NCI-H524 (cell line): ENCODE results near the gene TYW3.

Experiments used
- DNase-seq, 2 experiments: peaks; one replicate each; lab custom pipeline; 2025; lab: John Stamatoyannopoulos, UW

Gene TYW3

GRCh38 chr1:74732960-74733603, at the start of gene TYW3, which contains the start of gene CRYZ:
Gene TYW3, plus strand, starts transcription at chr1:74733152. Its CDS starts 93 bp downstream, at chr1:74733245.
Gene CRYZ, minus strand, starts transcription at chr1:74733050. Its CDS starts 8,229 bp downstream, at chr1:74724821.
- peak; percentile 68 to 92 for DNase-seq

- no peak for DNase-seq
Observed at GRCh38 chr1:74683656-74684055, 49.3 kb upstream of the TYW3 start.

DNA sequence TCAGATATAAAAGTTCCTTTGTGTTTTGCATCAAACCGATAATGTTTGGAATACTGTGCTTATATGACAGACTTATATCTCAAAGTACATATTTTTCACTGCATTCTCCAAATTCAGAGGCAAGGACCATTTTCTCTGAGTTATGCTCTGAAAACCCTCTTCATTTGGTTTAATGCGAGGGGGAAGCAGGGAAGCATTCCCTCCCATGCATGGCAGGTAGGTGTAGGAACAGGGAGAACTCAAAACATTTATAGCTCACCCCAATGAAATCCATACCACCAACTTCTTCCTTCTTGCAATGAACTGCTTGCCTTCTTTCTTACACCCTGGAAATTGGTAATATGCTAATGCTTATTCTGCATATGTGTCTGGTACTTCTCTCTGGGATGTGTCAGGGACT, 48.7 kb upstream of the TYW3 start:
- no peak for DNase-seq

DNA sequence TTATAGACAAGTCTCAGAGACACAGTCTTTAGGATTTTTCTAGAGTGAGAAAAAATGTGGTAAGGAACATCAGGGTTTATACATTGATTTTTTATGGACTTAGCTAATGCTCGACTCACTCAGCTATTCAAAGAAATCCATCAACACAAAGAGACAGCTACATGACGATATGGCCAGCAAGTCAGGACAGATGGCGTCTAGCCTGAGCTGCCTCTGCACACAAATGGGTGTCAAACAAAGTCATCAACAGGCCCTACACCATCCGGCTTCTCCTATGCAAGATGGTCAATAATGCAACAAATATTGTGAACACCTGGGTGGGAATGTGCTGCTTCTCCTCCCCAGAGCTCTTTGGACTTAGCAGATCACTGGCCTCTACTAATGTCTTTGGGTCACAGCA, 46.0 kb upstream of the TYW3 start:
- peak; percentile 41 to 85 for DNase-seq

GRCh38 chr1:74689621-74690363, 43.2 kb upstream of the TYW3 start:
- peak; percentile 22 to 68 for DNase-seq

DNA sequence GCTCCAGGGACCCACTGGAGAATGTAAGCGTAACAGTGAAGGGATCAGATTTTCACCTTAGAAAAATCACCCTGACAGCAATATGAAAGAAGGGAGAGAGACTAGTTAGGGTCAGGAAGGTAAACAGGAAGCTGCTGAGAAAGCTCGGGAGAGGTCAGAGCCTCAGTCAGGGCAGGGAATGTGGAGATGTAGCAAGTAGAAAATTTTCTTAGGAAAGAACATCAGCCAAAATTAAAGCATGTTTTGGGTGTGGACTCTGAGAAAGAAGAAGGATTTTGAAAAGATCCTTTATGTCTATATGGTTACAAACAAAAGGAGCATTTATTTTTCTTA, 42.6 kb upstream of the TYW3 start:
- no peak for DNase-seq

GRCh38 chr1:74690909-74691308, 42.0 kb upstream of the TYW3 start:
- no peak for DNase-seq

- DNase-seq: no peak
Observed at GRCh38 chr1:74693473-74693872, 39.5 kb upstream of the TYW3 start.

- DNase-seq: no peak
Observed at GRCh38 chr1:74697832-74698231, 35.1 kb upstream of the TYW3 start.

DNA sequence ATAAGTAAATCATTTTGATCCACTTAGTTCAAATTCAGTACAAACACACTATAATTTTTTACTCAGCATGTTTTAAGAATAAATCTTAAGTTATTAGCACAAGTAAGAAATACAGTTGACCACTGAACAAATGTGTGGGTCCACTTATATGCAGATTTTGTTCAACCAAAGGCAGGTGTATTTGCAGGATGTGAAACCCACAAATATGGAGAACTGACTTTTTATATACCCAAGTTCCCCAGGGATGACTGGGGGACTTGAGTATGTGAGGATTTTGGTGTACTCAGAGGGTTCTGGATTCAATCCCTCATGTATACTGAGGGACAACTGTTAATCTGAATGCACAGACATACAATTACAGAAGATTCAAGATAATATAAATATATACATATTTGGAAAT, 33.6 kb upstream of the TYW3 start:
- DNase-seq: no peak

DNA sequence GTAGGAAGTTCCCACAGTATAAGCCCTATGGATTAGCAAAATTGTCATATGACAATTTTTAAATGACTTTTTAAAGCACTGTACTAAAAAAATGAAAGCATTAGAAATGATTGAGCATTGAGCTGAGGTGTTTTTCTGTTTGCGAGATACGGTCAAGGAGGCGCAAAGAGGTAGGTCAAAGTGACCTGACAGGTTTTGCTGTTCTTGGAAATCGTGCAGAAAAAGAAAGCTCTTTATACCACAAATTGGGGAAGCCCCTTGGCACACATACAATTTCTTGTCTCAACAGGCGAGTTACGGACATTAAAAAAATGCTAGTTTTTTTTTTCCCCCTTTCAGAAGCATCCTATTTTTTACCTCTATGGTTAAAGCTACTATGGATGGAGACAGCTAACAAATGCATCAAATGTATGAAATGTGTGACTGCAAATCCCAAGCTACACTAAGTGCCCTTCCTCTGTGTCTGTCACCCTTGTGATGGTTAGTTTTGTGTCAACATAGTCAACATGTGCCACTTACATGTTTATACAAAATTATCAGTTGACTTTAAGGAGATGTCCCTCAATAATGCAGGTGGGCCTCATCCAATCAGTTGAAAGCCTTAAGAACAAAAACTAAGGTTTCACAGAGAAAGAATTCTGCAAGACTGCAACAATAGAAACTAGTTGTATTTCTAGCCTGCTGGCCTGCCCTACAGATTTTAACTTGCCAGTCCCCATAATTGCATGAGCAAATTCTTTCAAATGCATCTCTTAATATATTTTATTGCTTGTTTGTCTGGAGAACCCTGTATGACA, 29.4 kb upstream of the TYW3 start:
- DNase-seq: no peak

GRCh38 chr1:74712881-74713280, 20.1 kb upstream of the TYW3 start:
- peak in 1 of 2 experiments; percentile 8 for DNase-seq

DNA sequence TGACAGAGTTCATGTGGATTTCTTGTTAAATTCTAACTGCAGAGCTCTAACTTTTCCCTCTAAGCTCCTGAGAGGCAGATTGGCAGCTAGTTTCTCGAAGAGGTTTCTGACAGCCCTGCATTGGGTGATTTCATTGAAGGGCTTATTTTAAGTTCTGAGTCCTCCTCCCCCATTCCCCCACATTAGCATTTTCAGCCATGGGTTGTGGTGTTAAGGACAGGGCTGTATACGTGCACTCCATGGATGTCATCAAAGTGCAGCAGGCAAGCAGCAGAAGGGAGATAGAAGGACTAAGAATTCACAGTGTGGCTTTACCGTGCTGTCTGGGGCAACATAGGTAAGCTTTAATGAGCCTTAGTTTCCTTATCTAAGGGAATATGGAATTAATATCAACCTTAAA, 19.1 kb upstream of the TYW3 start:
- DNase-seq: no peak

DNA sequence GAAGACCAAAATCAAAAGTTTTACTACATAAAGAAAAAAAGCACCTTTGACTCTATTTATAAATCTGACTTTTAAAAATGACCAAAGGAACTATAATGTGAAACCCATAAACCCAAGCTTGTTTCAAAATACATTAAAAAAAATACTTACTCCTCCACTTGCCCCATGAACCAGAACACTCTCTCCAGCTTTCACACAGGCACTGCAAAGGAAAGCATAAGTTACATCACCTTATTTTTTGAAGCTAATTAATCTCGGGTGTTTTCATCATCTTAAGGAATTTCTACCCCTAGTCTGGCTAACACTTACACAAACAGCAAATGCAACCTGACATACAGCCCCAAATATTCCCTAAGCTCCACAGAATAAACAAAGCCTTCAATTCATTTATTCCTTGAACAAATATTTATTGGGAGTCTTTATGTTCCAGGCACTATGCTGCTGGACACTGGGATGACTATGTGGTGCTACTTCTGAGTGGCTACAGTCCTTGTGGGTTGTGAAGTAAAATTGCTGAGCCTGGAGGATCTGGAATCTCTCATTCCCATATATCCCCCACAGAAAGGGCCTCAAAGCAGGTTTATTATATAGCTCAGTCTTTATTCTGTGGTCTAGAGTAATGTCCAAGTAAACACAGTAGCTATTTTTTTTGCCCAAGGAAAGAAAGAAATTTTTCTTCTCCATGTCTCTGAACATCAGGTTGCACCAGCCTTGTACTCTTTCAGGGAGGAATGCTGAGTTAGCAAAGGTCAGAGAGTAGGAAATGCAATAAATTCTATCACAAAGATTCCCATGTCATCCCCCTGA, 18.3 kb upstream of the TYW3 start:
- DNase-seq: no peak

GRCh38 chr1:74715236-74715502, 17.8 kb upstream of the TYW3 start:
- DNase-seq: no peak

DNA sequence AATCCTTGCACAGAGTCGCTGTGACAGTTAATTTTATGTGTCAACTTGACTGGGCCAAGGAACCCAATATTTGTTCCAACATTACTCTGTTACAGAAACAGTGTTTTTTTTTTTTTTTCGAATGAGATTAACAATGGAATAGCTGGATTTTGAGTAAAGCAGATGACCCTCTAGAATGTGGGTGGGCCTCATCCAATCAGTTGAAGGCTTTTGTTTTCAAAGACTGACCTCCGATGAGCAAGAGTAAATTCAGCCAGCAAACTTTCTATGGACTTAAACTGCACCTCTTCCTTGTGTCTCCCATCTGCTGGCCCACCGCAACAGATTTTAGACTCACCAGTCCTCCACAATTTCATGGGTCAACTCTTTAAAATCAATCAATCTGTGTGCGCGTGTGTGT, 17.1 kb upstream of the TYW3 start:
- DNase-seq: no peak

DNA sequence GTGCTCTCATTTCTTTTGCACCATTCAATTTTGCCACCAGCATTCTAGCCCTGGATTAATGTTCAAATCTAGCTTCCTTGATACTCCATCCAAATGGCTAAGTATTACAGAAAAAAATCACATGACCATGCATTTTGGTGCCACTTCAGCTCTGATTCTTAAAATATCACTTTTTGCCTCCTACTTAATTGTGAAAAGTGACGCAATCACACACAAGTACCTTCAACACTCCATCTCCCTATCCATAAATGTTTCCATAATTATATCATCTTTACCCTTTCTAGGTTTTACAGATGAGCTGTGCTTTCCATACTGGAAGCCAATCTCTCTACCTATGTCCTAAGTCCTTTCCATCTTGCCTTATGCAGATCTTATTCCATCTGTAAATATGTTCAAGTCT, 16.1 kb upstream of the TYW3 start:
- DNase-seq: no peak

GRCh38 chr1:74717626-74718025, 15.3 kb upstream of the TYW3 start:
- DNase-seq: no peak

DNA sequence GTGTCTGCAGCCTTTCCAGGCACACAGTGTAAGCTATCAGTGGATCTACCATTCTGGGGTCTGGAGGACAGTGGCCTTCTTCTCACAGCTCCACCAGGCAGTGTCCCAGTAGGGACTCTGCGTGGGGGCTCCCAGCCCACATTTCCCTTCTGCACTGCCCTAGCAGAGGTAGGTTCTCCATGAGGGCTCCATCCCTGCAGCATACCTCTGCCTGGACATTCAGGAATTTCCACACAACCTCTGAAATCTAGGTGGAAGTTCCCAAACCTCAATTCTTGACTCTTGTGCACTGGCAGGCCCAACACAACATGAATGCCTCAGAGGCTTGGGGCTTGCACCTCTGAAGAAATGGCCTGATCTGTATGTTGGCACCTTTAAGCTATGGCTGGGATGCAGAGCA, 6.9 kb upstream of the TYW3 start:
- no peak for DNase-seq

- no peak for DNase-seq
Observed at GRCh38 chr1:74728736-74729135, 4.2 kb upstream of the TYW3 start.

- DNase-seq: no peak
Observed at GRCh38 chr1:74729741-74730478, 3.0 kb upstream of the TYW3 start.
